ENCODE data around the gene NPR1. TPM values are rescaled to one million over a fixed set of nuclear protein-coding genes. Genes with fewer than 3 reads are reported as not detected.

NPR1 gene
- total and polyA plus RNA-seq, 2 experiments from 2014 or later: 3.7 to 9.0 TPM

- no peaks in the 10 kb centered on the region for H3K79me2 ChIP-seq (replicated peaks; ENCODE audit: insufficient read depth)
- H4K20me1 ChIP-seq (replicated peaks; ENCODE audit: insufficient read depth): no peaks in the 10 kb centered on the region
- no peaks in the 10 kb centered on the region for H3K36me3 ChIP-seq (ENCODE audit: insufficient read depth)
- no peak overlapping the region for H2AFZ ChIP-seq
- Mint-ChIP-seq H3K9me3 (no peaks in the 10 kb centered on the region), H3K4me3 (no peak overlapping the region), H3K27me3 (ENCODE audit: insufficient read depth, low read depth, poor library complexity) (peaks cover 2% of the 10 kb centered on the region), H3K27ac (no peak overlapping the region), H3K4me1 (no peaks in the 10 kb centered on the region), H3K36me3 (ENCODE audit: low read depth) (no peaks in the 10 kb centered on the region)
- no peaks in the 10 kb centered on the region for H3F3A ChIP-seq (replicated peaks; ENCODE audit: low read depth)
- DNase-seq (ENCODE audit: low spot score): no peak
- no peak overlapping the region for H3K4me3 ChIP-seq
- H3K27ac ChIP-seq (ENCODE audit: low read depth): no peak overlapping the region
- H3K4me1 ChIP-seq (ENCODE audit: insufficient read depth): no peaks in the 10 kb centered on the region
- no peaks in the 10 kb centered on the region for H3K27me3 ChIP-seq (ENCODE audit: insufficient read depth)
- no peak for TF ChIP-seq POLR2AphosphoS5 (IDR thresholded peaks at IDR 0.05; ENCODE audit: low read depth)
- no peak for TF ChIP-seq ZNF114 (CRISPR knock-in tag; IDR thresholded peaks at IDR 0.05)
- TF ChIP-seq JUNB (IDR thresholded peaks at IDR 0.05; ENCODE audit: unreplicated experiment): no peak
- TF ChIP-seq, protein P1, sequence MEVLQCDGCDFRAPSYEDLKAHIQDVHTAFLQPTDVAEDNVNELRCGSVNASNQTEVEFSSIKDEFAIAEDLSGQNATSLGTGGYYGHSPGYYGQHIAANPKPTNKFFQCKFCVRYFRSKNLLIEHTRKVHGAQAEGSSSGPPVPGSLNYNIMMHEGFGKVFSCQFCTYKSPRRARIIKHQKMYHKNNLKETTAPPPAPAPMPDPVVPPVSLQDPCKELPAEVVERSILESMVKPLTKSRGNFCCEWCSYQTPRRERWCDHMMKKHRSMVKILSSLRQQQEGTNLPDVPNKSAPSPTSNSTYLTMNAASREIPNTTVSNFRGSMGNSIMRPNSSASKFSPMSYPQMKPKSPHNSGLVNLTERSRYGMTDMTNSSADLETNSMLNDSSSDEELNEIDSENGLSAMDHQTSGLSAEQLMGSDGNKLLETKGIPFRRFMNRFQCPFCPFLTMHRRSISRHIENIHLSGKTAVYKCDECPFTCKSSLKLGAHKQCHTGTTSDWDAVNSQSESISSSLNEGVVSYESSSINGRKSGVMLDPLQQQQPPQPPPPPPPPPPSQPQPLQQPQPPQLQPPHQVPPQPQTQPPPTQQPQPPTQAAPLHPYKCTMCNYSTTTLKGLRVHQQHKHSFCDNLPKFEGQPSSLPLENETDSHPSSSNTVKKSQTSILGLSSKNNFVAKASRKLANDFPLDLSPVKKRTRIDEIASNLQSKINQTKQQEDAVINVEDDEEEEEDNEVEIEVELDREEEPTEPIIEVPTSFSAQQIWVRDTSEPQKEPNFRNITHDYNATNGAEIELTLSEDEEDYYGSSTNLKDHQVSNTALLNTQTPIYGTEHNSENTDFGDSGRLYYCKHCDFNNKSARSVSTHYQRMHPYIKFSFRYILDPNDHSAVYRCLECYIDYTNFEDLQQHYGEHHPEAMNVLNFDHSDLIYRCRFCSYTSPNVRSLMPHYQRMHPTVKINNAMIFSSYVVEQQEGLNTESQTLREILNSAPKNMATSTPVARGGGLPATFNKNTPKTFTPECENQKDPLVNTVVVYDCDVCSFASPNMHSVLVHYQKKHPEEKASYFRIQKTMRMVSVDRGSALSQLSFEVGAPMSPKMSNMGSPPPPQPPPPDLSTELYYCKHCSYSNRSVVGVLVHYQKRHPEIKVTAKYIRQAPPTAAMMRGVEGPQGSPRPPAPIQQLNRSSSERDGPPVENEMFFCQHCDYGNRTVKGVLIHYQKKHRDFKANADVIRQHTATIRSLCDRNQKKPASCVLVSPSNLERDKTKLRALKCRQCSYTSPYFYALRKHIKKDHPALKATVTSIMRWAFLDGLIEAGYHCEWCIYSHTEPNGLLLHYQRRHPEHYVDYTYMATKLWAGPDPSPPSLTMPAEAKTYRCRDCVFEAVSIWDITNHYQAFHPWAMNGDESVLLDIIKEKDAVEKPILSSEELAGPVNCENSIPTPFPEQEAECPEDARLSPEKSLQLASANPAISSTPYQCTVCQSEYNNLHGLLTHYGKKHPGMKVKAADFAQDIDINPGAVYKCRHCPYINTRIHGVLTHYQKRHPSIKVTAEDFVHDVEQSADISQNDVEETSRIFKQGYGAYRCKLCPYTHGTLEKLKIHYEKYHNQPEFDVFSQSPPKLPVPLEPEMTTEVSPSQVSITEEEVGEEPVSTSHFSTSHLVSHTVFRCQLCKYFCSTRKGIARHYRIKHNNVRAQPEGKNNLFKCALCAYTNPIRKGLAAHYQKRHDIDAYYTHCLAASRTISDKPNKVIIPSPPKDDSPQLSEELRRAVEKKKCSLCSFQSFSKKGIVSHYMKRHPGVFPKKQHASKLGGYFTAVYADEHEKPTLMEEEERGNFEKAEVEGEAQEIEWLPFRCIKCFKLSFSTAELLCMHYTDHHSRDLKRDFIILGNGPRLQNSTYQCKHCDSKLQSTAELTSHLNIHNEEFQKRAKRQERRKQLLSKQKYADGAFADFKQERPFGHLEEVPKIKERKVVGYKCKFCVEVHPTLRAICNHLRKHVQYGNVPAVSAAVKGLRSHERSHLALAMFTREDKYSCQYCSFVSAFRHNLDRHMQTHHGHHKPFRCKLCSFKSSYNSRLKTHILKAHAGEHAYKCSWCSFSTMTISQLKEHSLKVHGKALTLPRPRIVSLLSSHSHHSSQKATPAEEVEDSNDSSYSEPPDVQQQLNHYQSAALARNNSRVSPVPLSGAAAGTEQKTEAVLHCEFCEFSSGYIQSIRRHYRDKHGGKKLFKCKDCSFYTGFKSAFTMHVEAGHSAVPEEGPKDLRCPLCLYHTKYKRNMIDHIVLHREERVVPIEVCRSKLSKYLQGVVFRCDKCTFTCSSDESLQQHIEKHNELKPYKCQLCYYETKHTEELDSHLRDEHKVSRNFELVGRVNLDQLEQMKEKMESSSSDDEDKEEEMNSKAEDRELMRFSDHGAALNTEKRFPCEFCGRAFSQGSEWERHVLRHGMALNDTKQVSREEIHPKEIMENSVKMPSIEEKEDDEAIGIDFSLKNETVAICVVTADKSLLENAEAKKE (CRISPR knock-in tag; IDR thresholded peaks at IDR 0.05): no peak
- TF ChIP-seq CTCF (conservative IDR thresholded peaks at IDR 0.05; ENCODE audit: low read depth in 2 of 2): no peak
- TF ChIP-seq ETS1 (IDR thresholded peaks at IDR 0.05): no peak
- no peak for TF ChIP-seq EZH2phosphoT487 (IDR thresholded peaks at IDR 0.05; ENCODE audit: unreplicated experiment)
- no peak for TF ChIP-seq REST (IDR thresholded peaks at IDR 0.05; ENCODE audit: unreplicated experiment)
- TF ChIP-seq EZH2 (IDR thresholded peaks at IDR 0.05; ENCODE audit: low read depth, unreplicated experiment): no peak
- ATAC-seq: no peak
- no peak overlapping the region for H3K4me2 ChIP-seq
- H3K9me2 ChIP-seq (ENCODE audit: insufficient read depth): no peaks in the 10 kb centered on the region
These were observed 38.8 kb downstream of the NPR1 start for GRCh38 chr1:153717330-153717729.

Measured in GM23338 (cell line).